Measurements from ENCODE around the gene ATP6AP1. TPM values are rescaled to one million over a fixed set of nuclear protein-coding genes. Genes with fewer than 3 reads are reported as not detected.

The ATP6AP1 gene
- total and polyA plus RNA-seq, 2 donors (not counting 3 experiments of a cell fraction or from before 2014, with no cell fraction given) = 145 to 322 TPM

GRCh38 chrX:154460326-154460725 is 31.8 kb downstream of the ATP6AP1 start:
- Histone ChIP-seq H3K27ac (ENCODE audit: insufficient read depth, low read depth, low read length) (no peak overlapping the region), H3K4me1 (ENCODE audit: control insufficient read depth, extremely low read depth, insufficient read depth, low read length) (peaks cover 7% of the 10 kb centered on the region), H3K4me2 (ENCODE audit: insufficient read depth, low read length) (no peak overlapping the region), H3K9me3 (replicated peaks; ENCODE audit: control insufficient read depth, insufficient read depth, low read length) (no peaks in the 10 kb centered on the region), H3K9ac (replicated peaks; ENCODE audit: extremely low read depth, insufficient read depth, low read length) (no peak overlapping the region), H2AFZ (ENCODE audit: low read depth, low read length) (no peak overlapping the region), H3K4me3 (replicated peaks in 1 of 3; ENCODE audit: insufficient read depth in 1 of 3, low read depth in 1 of 3, low read length in 3 of 3) (no peak overlapping the region), H3K79me2 (ENCODE audit: control insufficient read depth, insufficient read depth, low read length) (peaks cover 25% of the 10 kb centered on the region), H3K27me3 (ENCODE audit: control insufficient read depth in 2 of 2, insufficient read depth in 2 of 2, low read length in 2 of 2) (no peaks in the 10 kb centered on the region), H4K20me1 (replicated peaks; ENCODE audit: control insufficient read depth, extremely low read depth, insufficient read depth, low read length) (no peaks in the 10 kb centered on the region), H3K9me1 (replicated peaks; ENCODE audit: control insufficient read depth, extremely low read depth, insufficient read depth, low read length) (no peaks in the 10 kb centered on the region), H3K36me3 (ENCODE audit: control insufficient read depth in 2 of 2, extremely low read depth in 1 of 2, insufficient read depth in 2 of 2, low read length in 2 of 2) (peaks cover 0 to 11% of the 10 kb centered on the region in 2 experiments)
- DNase-seq (ENCODE audit: low read depth, low spot score) = no peak
- POLR2A ChIA-PET = no interaction called here
- no peak for FAIRE-seq
- intact Hi-C loops (cut with micrococcal nuclease) = no loop called here
- CTCF ChIA-PET = interaction anchor here (1.0 kb wide), 1 partner anchor 87 kb away, joined by 3 read pairs; no protein-coding TSS in a partner anchor
- no peak for TF ChIP-seq EZH2 (IDR thresholded peaks at IDR 0.05; ENCODE audit: borderline replicate concordance, low read depth, low read length, severe bottlenecking)
- TF ChIP-seq GATA2 (IDR thresholded peaks at IDR 0.05; ENCODE audit: insufficient read depth, insufficient read length, low read depth, low read length) = no peak
- TF ChIP-seq, protein P1, sequence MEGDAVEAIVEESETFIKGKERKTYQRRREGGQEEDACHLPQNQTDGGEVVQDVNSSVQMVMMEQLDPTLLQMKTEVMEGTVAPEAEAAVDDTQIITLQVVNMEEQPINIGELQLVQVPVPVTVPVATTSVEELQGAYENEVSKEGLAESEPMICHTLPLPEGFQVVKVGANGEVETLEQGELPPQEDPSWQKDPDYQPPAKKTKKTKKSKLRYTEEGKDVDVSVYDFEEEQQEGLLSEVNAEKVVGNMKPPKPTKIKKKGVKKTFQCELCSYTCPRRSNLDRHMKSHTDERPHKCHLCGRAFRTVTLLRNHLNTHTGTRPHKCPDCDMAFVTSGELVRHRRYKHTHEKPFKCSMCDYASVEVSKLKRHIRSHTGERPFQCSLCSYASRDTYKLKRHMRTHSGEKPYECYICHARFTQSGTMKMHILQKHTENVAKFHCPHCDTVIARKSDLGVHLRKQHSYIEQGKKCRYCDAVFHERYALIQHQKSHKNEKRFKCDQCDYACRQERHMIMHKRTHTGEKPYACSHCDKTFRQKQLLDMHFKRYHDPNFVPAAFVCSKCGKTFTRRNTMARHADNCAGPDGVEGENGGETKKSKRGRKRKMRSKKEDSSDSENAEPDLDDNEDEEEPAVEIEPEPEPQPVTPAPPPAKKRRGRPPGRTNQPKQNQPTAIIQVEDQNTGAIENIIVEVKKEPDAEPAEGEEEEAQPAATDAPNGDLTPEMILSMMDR (IDR thresholded peaks at IDR 0.05; ENCODE audit: extremely low read depth in 1 of 2, insufficient read depth in 1 of 2, low read depth in 1 of 2, low read length in 2 of 2) = no peak
- no peak for TF ChIP-seq POLR2AphosphoS5 (IDR thresholded peaks at IDR 0.05; ENCODE audit: insufficient read depth, low read depth, low read length)
- TF ChIP-seq JUN (IDR thresholded peaks at IDR 0.05; ENCODE audit: borderline replicate concordance, insufficient read depth, insufficient read length, low read depth) = no peak
- BruUV-seq (replicated peaks) = TSS peak; percentile 3
- dilution Hi-C loops (cut with MboI; ENCODE audit: extremely low pct_ligation_motif_present, low sequenced_read_pairs) = no loop called here

DNA sequence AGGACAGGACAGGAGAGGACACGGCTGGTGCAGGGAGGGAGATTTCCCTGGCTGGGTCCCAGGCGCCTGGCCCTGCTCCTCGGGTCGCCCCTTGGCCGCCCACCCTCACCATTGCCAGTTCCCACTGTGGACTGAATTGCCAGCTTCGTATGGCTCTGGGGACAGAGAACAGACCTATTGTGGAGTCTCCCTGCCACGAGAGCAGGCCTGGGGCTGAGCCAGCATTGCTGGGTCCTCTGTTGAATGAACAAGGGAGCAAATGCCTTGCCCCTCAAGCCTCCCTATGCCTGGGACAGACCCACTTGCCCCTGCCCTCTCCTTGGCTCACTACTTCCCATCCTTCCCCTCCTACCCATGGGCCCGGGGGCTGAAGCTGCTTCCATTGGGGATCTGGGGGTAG is 33.9 kb downstream of the ATP6AP1 start:
- ChIA-PET CTCF (no interaction called here), POLR2A (no interaction called here)
- H3K79me2 ChIP-seq (ENCODE audit: control insufficient read depth, insufficient read depth, low read length) = peaks cover 25% of the 10 kb centered on the region
- H3K27ac ChIP-seq (ENCODE audit: insufficient read depth, low read depth, low read length) = no peak overlapping the region
- peaks cover 0 to 26% of the 10 kb centered on the region in 2 experiments for H3K36me3 ChIP-seq (ENCODE audit: control insufficient read depth in 2 of 2, extremely low read depth in 1 of 2, insufficient read depth in 2 of 2, low read length in 2 of 2)
- no TSS peak for BruUV-seq (replicated peaks)
- intact Hi-C loops (cut with micrococcal nuclease) = no loop called here
- no peak overlapping the region for H2AFZ ChIP-seq (ENCODE audit: low read depth, low read length)
- dilution Hi-C loops (cut with MboI; ENCODE audit: extremely low pct_ligation_motif_present, low sequenced_read_pairs) = no loop called here
- no peak overlapping the region for H3K4me2 ChIP-seq (ENCODE audit: insufficient read depth, low read length)
- H3K4me1 ChIP-seq (ENCODE audit: control insufficient read depth, extremely low read depth, insufficient read depth, low read length) = peaks cover 7% of the 10 kb centered on the region
- FAIRE-seq = no peak
- no peaks in the 10 kb centered on the region for H3K9me1 ChIP-seq (replicated peaks; ENCODE audit: control insufficient read depth, extremely low read depth, insufficient read depth, low read length)
- H3K27me3 ChIP-seq (ENCODE audit: control insufficient read depth in 2 of 2, insufficient read depth in 2 of 2, low read length in 2 of 2) = no peaks in the 10 kb centered on the region
- TF ChIP-seq MYC (IDR thresholded peaks at IDR 0.05; ENCODE audit: low read depth, low read length) (no peak), POLR2A (IDR thresholded peaks at IDR 0.05; ENCODE audit: low read depth, low read length) (no peak), FOS (IDR thresholded peaks at IDR 0.05; ENCODE audit: borderline replicate concordance, insufficient read depth, low read length) (no peak), GATA2 (IDR thresholded peaks at IDR 0.05; ENCODE audit: insufficient read depth, insufficient read length, low read depth, low read length) (no peak), MAX (IDR thresholded peaks at IDR 0.05; ENCODE audit: insufficient read depth, insufficient read length) (no peak), JUN (IDR thresholded peaks at IDR 0.05; ENCODE audit: borderline replicate concordance, insufficient read depth, insufficient read length, low read depth) (no peak), POLR2AphosphoS5 (IDR thresholded peaks at IDR 0.05; ENCODE audit: insufficient read depth, low read depth, low read length) (no peak), EZH2 (IDR thresholded peaks at IDR 0.05; ENCODE audit: borderline replicate concordance, low read depth, low read length, severe bottlenecking) (no peak)
- TF ChIP-seq, protein P1 (IDR thresholded peaks at IDR 0.05; ENCODE audit: extremely low read depth in 1 of 2, insufficient read depth in 1 of 2, low read depth in 1 of 2, low read length in 2 of 2) = no peak
- H3K9ac ChIP-seq (replicated peaks; ENCODE audit: extremely low read depth, insufficient read depth, low read length) = no peak overlapping the region
- H3K9me3 ChIP-seq (replicated peaks; ENCODE audit: control insufficient read depth, insufficient read depth, low read length) = no peaks in the 10 kb centered on the region
- no peak for DNase-seq (ENCODE audit: low read depth, low spot score)
- H3K4me3 ChIP-seq (replicated peaks in 1 of 3; ENCODE audit: insufficient read depth in 1 of 3, low read depth in 1 of 3, low read length in 3 of 3) = no peak overlapping the region
- H4K20me1 ChIP-seq (replicated peaks; ENCODE audit: control insufficient read depth, extremely low read depth, insufficient read depth, low read length) = no peaks in the 10 kb centered on the region
